ENCODE data around the gene MICU1.
"Not testable (repeated sequence)": the region's sequence is repeated elsewhere in the genome, so short reads cannot be mapped to it uniquely, and the experiment has no call there.

Gene MICU1

GRCh38 chr10:72379062-72379461, 246.8 kb downstream of the MICU1 start:
- DNase-seq: no peak

GRCh38 chr10:72375585-72375984, 250.3 kb downstream of the MICU1 start:
- DNase-seq: peak; percentile 15

GRCh38 chr10:72375173-72375572, 250.7 kb downstream of the MICU1 start:
- DNase-seq: no peak

- no peak for DNase-seq
Measured at GRCh38 chr10:72370201-72370722, 255.6 kb downstream of the MICU1 start.

- no peak for DNase-seq
Measured at GRCh38 chr10:72367301-72367960, 258.4 kb downstream of the MICU1 start.

- no peak for DNase-seq
Measured at GRCh38 chr10:72365106-72365895, 260.6 kb downstream of the MICU1 start.

GRCh38 chr10:72364239-72364777, 261.6 kb downstream of the MICU1 start:
- DNase-seq: peak; percentile 89

GRCh38 chr10:72356987-72357386, 268.9 kb downstream of the MICU1 start:
- DNase-seq: no peak

GRCh38 chr10:72356115-72356514, 269.8 kb downstream of the MICU1 start:
- no peak for DNase-seq

GRCh38 chr10:72355214-72355555, 270.7 kb downstream of the MICU1 start:
- DNase-seq: no peak

- peak; percentile 93 for DNase-seq
Measured at GRCh38 chr10:72354356-72355213, 271.3 kb downstream of the MICU1 start, which contains the start of gene DNAJB12. TSS of gene DNAJB12 (minus strand) at chr10:72354919. CDS start at chr10:72354897, 22 bp downstream.

- DNase-seq: peak; percentile 12
Measured at GRCh38 chr10:72353965-72354355, 271.9 kb downstream of the MICU1 start.

GRCh38 chr10:72353028-72353964, 272.6 kb downstream of the MICU1 start:
- DNase-seq: peak; percentile 38

GRCh38 chr10:72351479-72351878, 274.4 kb downstream of the MICU1 start:
- no peak for DNase-seq

- DNase-seq: peak; percentile 33
Measured at GRCh38 chr10:72349438-72349837, 276.4 kb downstream of the MICU1 start.

GRCh38 chr10:72348282-72348681, 277.6 kb downstream of the MICU1 start:
- DNase-seq: no peak

GRCh38 chr10:72346117-72346516, 279.8 kb downstream of the MICU1 start:
- not testable (repeated sequence) for DNase-seq

- DNase-seq: no peak
Measured at GRCh38 chr10:72344932-72345331, 280.9 kb downstream of the MICU1 start.

- DNase-seq: no peak
Measured at GRCh38 chr10:72342911-72343310, 283.0 kb downstream of the MICU1 start.

- peak; percentile 63 for DNase-seq
Measured at GRCh38 chr10:72340510-72341261, 285.2 kb downstream of the MICU1 start.

- no peak for DNase-seq
Measured at GRCh38 chr10:72338180-72338579, 287.7 kb downstream of the MICU1 start.
